Measurements from ENCODE around the gene CLDN22. TPM values are rescaled to one million over a fixed set of nuclear protein-coding genes. Genes with fewer than 3 reads are reported as not detected.

CLDN22 gene
- total RNA-seq, 2 experiments from 2014 or later, result not detected

DNA sequence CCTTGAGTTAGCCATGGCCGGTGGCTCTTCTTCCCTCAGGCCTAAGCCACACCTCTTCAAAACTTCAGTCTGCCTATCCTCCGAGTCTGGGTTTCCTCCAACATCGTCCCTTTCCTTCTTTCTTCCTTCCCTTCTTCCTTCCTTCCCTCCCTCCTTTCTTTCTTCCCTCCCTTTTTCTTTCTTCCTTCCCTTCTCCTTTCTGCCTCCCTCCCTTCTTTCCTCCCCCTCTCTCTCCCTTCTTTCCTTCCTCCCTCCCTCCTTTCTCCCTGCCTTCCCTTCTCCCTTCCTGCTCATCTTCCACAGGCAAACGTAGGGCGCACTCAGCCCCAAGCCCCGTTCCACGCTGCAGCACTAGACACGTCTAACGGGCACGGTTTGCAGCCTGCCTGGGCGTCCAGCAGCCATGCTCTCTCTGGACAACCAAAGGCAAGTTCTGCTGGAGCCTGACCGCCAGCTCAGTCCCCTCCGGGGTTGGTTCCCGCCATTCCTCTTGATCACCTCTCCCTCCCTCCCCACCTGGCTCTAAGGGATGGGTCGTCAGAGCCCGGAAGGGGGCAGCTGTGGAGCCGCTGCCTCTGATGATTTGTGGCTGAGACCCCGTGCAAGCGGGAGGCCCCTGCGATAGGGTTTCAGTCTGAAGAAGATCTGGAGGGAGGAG lies 36.2 kb upstream of the CLDN22 start:
- Mint-ChIP-seq H3K27ac (no peak overlapping the region), H3K4me1 (ENCODE audit: low read depth) (no peaks in the 10 kb centered on the region), H3K27me3 (no peaks in the 10 kb centered on the region), H3K9me3 (no peaks in the 10 kb centered on the region), H3K36me3 (ENCODE audit: low read depth) (no peaks in the 10 kb centered on the region), H3K4me3 (no peak overlapping the region)
- ChIA-PET POLR2A (no interaction called here), CTCF (no interaction called here)
- TF ChIP-seq, protein P1, sequence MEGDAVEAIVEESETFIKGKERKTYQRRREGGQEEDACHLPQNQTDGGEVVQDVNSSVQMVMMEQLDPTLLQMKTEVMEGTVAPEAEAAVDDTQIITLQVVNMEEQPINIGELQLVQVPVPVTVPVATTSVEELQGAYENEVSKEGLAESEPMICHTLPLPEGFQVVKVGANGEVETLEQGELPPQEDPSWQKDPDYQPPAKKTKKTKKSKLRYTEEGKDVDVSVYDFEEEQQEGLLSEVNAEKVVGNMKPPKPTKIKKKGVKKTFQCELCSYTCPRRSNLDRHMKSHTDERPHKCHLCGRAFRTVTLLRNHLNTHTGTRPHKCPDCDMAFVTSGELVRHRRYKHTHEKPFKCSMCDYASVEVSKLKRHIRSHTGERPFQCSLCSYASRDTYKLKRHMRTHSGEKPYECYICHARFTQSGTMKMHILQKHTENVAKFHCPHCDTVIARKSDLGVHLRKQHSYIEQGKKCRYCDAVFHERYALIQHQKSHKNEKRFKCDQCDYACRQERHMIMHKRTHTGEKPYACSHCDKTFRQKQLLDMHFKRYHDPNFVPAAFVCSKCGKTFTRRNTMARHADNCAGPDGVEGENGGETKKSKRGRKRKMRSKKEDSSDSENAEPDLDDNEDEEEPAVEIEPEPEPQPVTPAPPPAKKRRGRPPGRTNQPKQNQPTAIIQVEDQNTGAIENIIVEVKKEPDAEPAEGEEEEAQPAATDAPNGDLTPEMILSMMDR (IDR thresholded peaks at IDR 0.05), result no peak
- intact Hi-C loops (cut with micrococcal nuclease), result no loop called here
- DNase-seq (no peak), ATAC-seq (no peak)

DNA sequence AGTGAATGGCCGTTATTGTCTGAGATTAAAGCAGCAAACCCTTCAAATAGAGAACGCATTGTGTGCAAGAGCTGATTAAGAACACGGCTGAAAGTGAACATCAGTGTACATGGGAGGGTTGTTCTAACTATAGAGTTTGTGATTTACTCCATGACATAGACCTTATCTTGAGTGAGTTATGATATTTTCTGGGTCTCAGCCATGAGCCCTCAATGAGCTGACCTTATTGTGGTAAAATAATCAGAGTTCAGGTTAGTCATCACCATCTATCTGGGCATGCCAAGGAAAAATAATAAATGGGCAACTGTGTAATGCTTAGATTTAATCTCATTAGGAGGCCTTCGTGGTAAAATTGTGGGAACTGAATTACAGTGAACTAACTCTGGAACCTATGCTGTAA lies 35.3 kb upstream of the CLDN22 start:
- Mint-ChIP-seq H3K27ac (no peak overlapping the region), H3K9me3 (no peaks in the 10 kb centered on the region), H3K4me3 (no peak overlapping the region), H3K27me3 (peaks cover 6% of the 10 kb centered on the region), H3K4me1 (ENCODE audit: low read depth) (peaks cover 3% of the 10 kb centered on the region), H3K36me3 (ENCODE audit: low read depth) (no peaks in the 10 kb centered on the region)
- ATAC-seq (no peak), DNase-seq (no peak)
- TF ChIP-seq, protein P1 (IDR thresholded peaks at IDR 0.05), result no peak
- intact Hi-C loops (cut with micrococcal nuclease), result no loop called here
- POLR2A ChIA-PET, result no interaction called here
- CTCF ChIA-PET, result no interaction called here

DNA sequence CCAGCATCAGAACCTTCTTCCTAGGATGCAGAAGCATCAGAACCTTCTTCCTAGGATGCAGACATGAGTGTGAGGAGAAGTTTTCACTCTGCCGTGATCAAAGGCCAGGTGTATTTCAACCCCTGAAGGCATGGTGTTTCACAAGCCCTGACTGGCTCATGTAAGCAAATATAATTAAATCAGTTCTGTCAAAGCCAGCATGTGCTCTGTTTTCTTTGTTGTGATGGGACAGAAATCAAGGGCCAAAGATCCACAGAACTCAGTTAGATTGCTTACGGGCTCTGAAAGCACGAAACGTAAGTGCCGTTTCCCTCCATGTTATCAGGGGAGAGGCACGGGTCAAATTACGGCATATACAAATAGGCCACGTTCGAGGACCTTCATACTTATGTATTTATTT lies 34.1 kb upstream of the CLDN22 start:
- TF ChIP-seq, protein P1 (IDR thresholded peaks at IDR 0.05), result no peak
- H3K9me3 Mint-ChIP-seq, result no peaks in the 10 kb centered on the region
- H3K4me3 Mint-ChIP-seq, result no peak overlapping the region
- H3K27ac Mint-ChIP-seq, result no peak overlapping the region
- ATAC-seq, result no peak
- H3K36me3 Mint-ChIP-seq (ENCODE audit: low read depth), result no peaks in the 10 kb centered on the region
- no peak for DNase-seq
- CTCF ChIA-PET, result no interaction called here
- peaks cover 11% of the 10 kb centered on the region for H3K4me1 Mint-ChIP-seq (ENCODE audit: low read depth)
- intact Hi-C loops (cut with micrococcal nuclease), result no loop called here
- peaks cover 9% of the 10 kb centered on the region for H3K27me3 Mint-ChIP-seq
- POLR2A ChIA-PET, result no interaction called here

DNA sequence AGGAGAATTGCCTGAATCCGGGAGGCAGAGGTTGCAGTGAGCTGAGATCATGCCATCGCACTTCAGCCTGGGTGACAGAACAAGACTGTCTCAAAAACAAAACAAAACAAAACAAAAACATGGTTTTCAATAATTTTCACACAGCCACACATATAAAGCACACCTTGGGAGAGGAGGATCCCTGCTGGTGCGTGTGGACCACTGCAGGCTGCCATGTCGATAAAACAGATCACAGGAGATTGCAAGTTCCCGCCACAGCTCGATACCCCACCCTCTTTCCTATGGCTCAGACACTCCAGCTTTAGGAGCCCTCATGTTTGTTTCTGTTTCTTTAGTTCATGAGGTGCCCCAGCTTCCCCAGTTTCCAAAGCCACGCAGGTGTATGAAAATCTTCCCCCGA lies 33.5 kb upstream of the CLDN22 start:
- ChIA-PET POLR2A (no interaction called here), CTCF (interaction anchor here (0.7 kb wide), 1 partner anchor 1347 kb away, joined by 3 read pairs; no protein-coding TSS in a partner anchor)
- intact Hi-C loops (cut with micrococcal nuclease), result no loop called here
- H3K9me3 Mint-ChIP-seq, result no peaks in the 10 kb centered on the region
- DNase-seq (no peak), ATAC-seq (no peak)
- no peak overlapping the region for H3K27ac Mint-ChIP-seq
- TF ChIP-seq, protein P1 (IDR thresholded peaks at IDR 0.05), result no peak
- no peak overlapping the region for H3K4me3 Mint-ChIP-seq
- no peaks in the 10 kb centered on the region for H3K36me3 Mint-ChIP-seq (ENCODE audit: low read depth)
- peaks cover 9% of the 10 kb centered on the region for H3K27me3 Mint-ChIP-seq
- peaks cover 15% of the 10 kb centered on the region for H3K4me1 Mint-ChIP-seq (ENCODE audit: low read depth)

DNA sequence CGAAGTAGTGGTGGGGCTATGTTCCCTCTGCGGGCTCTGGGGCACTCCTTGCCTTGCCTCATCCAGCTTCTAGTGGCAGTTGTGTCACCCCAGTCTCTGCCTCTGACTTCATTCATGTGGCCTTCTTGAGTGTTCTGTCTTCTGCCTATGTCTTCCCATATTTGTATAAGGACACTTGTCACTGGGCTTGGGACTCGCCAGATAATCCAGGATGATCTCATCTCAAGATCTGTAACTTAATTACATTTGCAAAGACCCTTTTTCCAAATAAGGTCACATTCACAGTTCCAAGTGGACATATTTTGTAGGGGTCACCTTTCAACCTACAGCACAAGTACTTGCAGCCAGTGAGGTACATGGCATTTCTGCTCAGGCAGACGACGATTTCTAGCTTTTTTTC lies 32.5 kb upstream of the CLDN22 start:
- Mint-ChIP-seq H3K9me3 (no peaks in the 10 kb centered on the region), H3K36me3 (ENCODE audit: low read depth) (no peaks in the 10 kb centered on the region), H3K27ac (no peak overlapping the region), H3K4me3 (no peak overlapping the region), H3K27me3 (peaks cover 9% of the 10 kb centered on the region), H3K4me1 (ENCODE audit: low read depth) (peaks cover 18% of the 10 kb centered on the region)
- DNase-seq, result no peak
- CTCF ChIA-PET, result no interaction called here
- ATAC-seq, result no peak
- POLR2A ChIA-PET, result no interaction called here
- intact Hi-C loops (cut with micrococcal nuclease), result no loop called here
- TF ChIP-seq, protein P1 (IDR thresholded peaks at IDR 0.05), result no peak
